ENCODE data around the gene LRRC28.

LRRC28 gene

GRCh38 chr15:99423186-99424130 lies 172.2 kb downstream of the LRRC28 start:
- no peak for DNase-seq

- no peak for DNase-seq
These were observed 172.9 kb downstream of the LRRC28 start for GRCh38 chr15:99424131-99424571.

GRCh38 chr15:99424978-99425656 lies 173.8 kb downstream of the LRRC28 start:
- peak; percentile 71 for DNase-seq

- peak; percentile 29 for DNase-seq
These were observed 174.5 kb downstream of the LRRC28 start for GRCh38 chr15:99425657-99426301.

GRCh38 chr15:99426431-99427105 lies 175.3 kb downstream of the LRRC28 start:
- DNase-seq, result no peak

- no peak for DNase-seq
These were observed 175.9 kb downstream of the LRRC28 start for GRCh38 chr15:99427210-99427609.

- DNase-seq, result no peak
These were observed 176.5 kb downstream of the LRRC28 start for GRCh38 chr15:99427668-99428361.

GRCh38 chr15:99429681-99430081 lies 178.4 kb downstream of the LRRC28 start:
- no peak for DNase-seq

GRCh38 chr15:99430881-99431401 lies 179.7 kb downstream of the LRRC28 start:
- no peak for DNase-seq

GRCh38 chr15:99431661-99432091 lies 180.4 kb downstream of the LRRC28 start:
- DNase-seq, result no peak

GRCh38 chr15:99432271-99433025 lies 181.2 kb downstream of the LRRC28 start:
- no peak for DNase-seq

GRCh38 chr15:99433026-99433756 lies 181.9 kb downstream of the LRRC28 start:
- no peak for DNase-seq

- DNase-seq, result no peak
These were observed 182.6 kb downstream of the LRRC28 start for GRCh38 chr15:99433757-99434450.

GRCh38 chr15:99434506-99435112 lies 183.3 kb downstream of the LRRC28 start:
- no peak for DNase-seq

- DNase-seq, result no peak
These were observed 183.9 kb downstream of the LRRC28 start for GRCh38 chr15:99435113-99435695.

GRCh38 chr15:99435877-99436541 lies 184.7 kb downstream of the LRRC28 start:
- DNase-seq, result no peak

GRCh38 chr15:99436542-99437314 lies 185.4 kb downstream of the LRRC28 start:
- DNase-seq, result no peak
